Muscle of back (tissue), 11 donors: ENCODE measurements around the gene VKORC1. TPM values are rescaled to one million over a fixed set of nuclear protein-coding genes. Genes with fewer than 3 reads are reported as not detected.
"Not testable (repeated sequence)": the region's sequence is repeated elsewhere in the genome, so short reads cannot be mapped to it uniquely, and the experiment has no call there.

Source experiments
- DNase-seq, 3 donors: peaks; one replicate each; pipeline versions ENCODE4 v3.0.0 to v3.0.0-alpha.2; 2013
- polyA plus RNA-seq, 10 donors: library from polyadenylated mRNA; unstranded; fragments of 120-200 nt; gene quantifications; one replicate each; pipeline ENCODE4 v1.2.1, GENCODE V29; 2013; ENCODE audit not compliant: insufficient read length in 10 of 10

VKORC1 gene
- polyA plus RNA-seq, 10 donors, result 51.1 to 68.1 (median 58.2) TPM

- DNase-seq, result no peak
Observed at GRCh38 chr16:31109622-31110021, 15.0 kb upstream of the VKORC1 start.

GRCh38 chr16:31108794-31109558, 14.4 kb upstream of the VKORC1 start:
- no peak for DNase-seq

- DNase-seq, result peak; percentile 58 to 91 (median 82)
Observed at GRCh38 chr16:31108035-31108793, 13.6 kb upstream of the VKORC1 start, which contains the start of gene BCKDK. Gene BCKDK, plus strand, starts transcription at chr16:31108386. Its CDS starts 838 bp downstream, at chr16:31109224.

- no peak for DNase-seq
Observed at GRCh38 chr16:31107465-31107867, 12.9 kb upstream of the VKORC1 start.

GRCh38 chr16:31106509-31107464, 12.2 kb upstream of the VKORC1 start:
- no peak for DNase-seq

- peak; percentile 45 to 78 (median 70) for DNase-seq
Observed at GRCh38 chr16:31105677-31106213, 11.1 kb upstream of the VKORC1 start.

GRCh38 chr16:31100876-31101641, 6.5 kb upstream of the VKORC1 start:
- not testable (repeated sequence) for DNase-seq

GRCh38 chr16:31099860-31100638, 5.5 kb upstream of the VKORC1 start:
- no peak for DNase-seq

- no peak for DNase-seq
Observed at GRCh38 chr16:31094088-31094423, 541 bp downstream of the VKORC1 start.

- peak in 1 of 3 donors; percentile 44 for DNase-seq
Observed at GRCh38 chr16:31093132-31093703, 1.4 kb downstream of the VKORC1 start.

- DNase-seq, result no peak
Observed at GRCh38 chr16:31092330-31092729, 2.3 kb downstream of the VKORC1 start.

- no peak for DNase-seq
Observed at GRCh38 chr16:31090540-31090939, 4.1 kb downstream of the VKORC1 start.

GRCh38 chr16:31089199-31089598, 5.4 kb downstream of the VKORC1 start:
- no peak for DNase-seq

- no peak for DNase-seq
Observed at GRCh38 chr16:31088459-31089183, 6.0 kb downstream of the VKORC1 start, which contains the start of gene PRSS53. Gene PRSS53, minus strand, starts transcription at chr16:31088943. Its CDS starts 134 bp downstream, at chr16:31088809.

- DNase-seq, result no peak
Observed at GRCh38 chr16:31087971-31088370, 6.6 kb downstream of the VKORC1 start.

GRCh38 chr16:31087481-31087880, 7.1 kb downstream of the VKORC1 start:
- DNase-seq, result no peak

- no peak for DNase-seq
Observed at GRCh38 chr16:31086629-31086906, 8.0 kb downstream of the VKORC1 start.

- DNase-seq, result peak; percentile 67 to 79 (median 74)
Observed at GRCh38 chr16:31085873-31086628, 8.5 kb downstream of the VKORC1 start.
